K562 (cell line): ENCODE data around the gene COMMD1. TPM values are rescaled to one million over a fixed set of nuclear protein-coding genes. Genes with fewer than 3 reads are reported as not detected.

ENCODE experiments used
- ATAC-seq: fragments of 200-7000 bp; cut with Tn5 transposase; 3 replicates; pipeline ENCODE4 v1.9.1; 2020; ENCODE audit warnings: moderate library complexity
- BruUV-seq: library from RNA; stranded (reverse); fragments of 400-500 nt; replicated peaks from 2 replicates; lab custom pipeline; 2021; lab: Mats Ljungman, UMichigan
- CTCF ChIA-PET: fragments of 300-600 bp; formaldehyde crosslinking; extraction: SDS; loops from one replicate; lab custom pipeline; 2021; ENCODE audit warnings: low intra/inter-chr PET ratio; lab: Yijun Ruan, JAX
- POLR2A ChIA-PET: fragments of 300-600, 350-650 bp; sonication (Branson Sonifier 250); formaldehyde crosslinking; extraction: SDS; loops from one replicate; lab custom pipeline; 2021; ENCODE audit warnings: antibody characterized with exemption, inconsistent platforms; lab: Yijun Ruan, JAX
- DNase-seq, 4 experiments: peaks; one replicate each; pipeline versions ENCODE4 v3.0.0 to v3.0.0-alpha.2; 2011 to 2018; ENCODE audit warnings: low spot score in 3 of 4, mixed read lengths in 3 of 4; ENCODE audit errors: extremely low read depth in 1 of 4
- FAIRE-seq: peaks from 2 replicates; lab custom pipeline; 2011; peaks lifted over from hg19 to GRCh38; lab: Jason Lieb, UNC
- H2AFZ ChIP-seq: 2 replicates; pipeline ENCODE4 v1.6.0; 2011; ENCODE audit warnings: low read depth, low read length, control low read depth, inconsistent platforms
- H3K27ac ChIP-seq: fragments of 200-600 bp; 3 replicates; pipeline ENCODE4 v1.8.0; 2011; ENCODE audit warnings: low read depth, mild to moderate bottlenecking, control low read depth, inconsistent platforms, low read length, moderate library complexity, mixed read lengths; ENCODE audit errors: extremely low read depth
- H3K27me3 ChIP-seq, 2 experiments: fragments of 300-600 bp in 1 of 2; 2 replicates in 1 of 2; 3 replicates in 1 of 2; pipeline versions ENCODE4 v1.6.0 to v1.8.0; 2011; ENCODE audit warnings: inconsistent platforms in 2 of 2, low read length in 2 of 2, mild to moderate bottlenecking in 1 of 2, mixed read lengths in 1 of 2, moderate library complexity in 1 of 2; ENCODE audit not compliant: control insufficient read depth in 2 of 2, insufficient read depth in 2 of 2
- H3K36me3 ChIP-seq: fragments of 300-600 bp; 3 replicates; pipeline ENCODE4 v1.8.0; 2011; ENCODE audit warnings: mild to moderate bottlenecking, low read length, inconsistent platforms; ENCODE audit not compliant: control insufficient read depth, insufficient read depth
- H3K4me1 ChIP-seq, 2 experiments: fragments of 200-600 bp in 1 of 2; replicated peaks in 1 of 2; 2 replicates in 1 of 2; 3 replicates in 1 of 2; pipeline versions ENCODE4 v1.5.1 to v1.8.0; 2011; ENCODE audit warnings: inconsistent platforms in 2 of 2, low read length in 2 of 2, mild to moderate bottlenecking in 1 of 2, mixed read lengths in 1 of 2, moderate library complexity in 1 of 2; ENCODE audit not compliant: control insufficient read depth in 2 of 2, insufficient read depth in 2 of 2
- H3K4me2 ChIP-seq: 2 replicates; pipeline ENCODE4 v1.6.1; 2011; ENCODE audit warnings: low read length, control low read depth, inconsistent platforms, mixed read lengths; ENCODE audit not compliant: insufficient read depth
- H3K4me3 ChIP-seq: fragments of 200-600 bp; sonication (generic), shearing (Covaris generic); 2 replicates; pipeline ENCODE4 v1.5.1; 2016; ENCODE audit warnings: control low read depth, inconsistent platforms
- H3K79me2 ChIP-seq: fragments of 200-600 bp; 3 replicates; pipeline ENCODE4 v1.8.0; 2011; ENCODE audit warnings: low read length, inconsistent platforms; ENCODE audit not compliant: control insufficient read depth, insufficient read depth
- H3K9ac ChIP-seq, 2 experiments: 2 replicates each; pipeline versions ENCODE4 v1.6.0 to v1.6.1; 2011; ENCODE audit warnings: low read depth in 2 of 2, low read length in 2 of 2, control low read depth in 1 of 2, inconsistent platforms in 1 of 2, mild to moderate bottlenecking in 1 of 2, mixed read lengths in 1 of 2; ENCODE audit not compliant: insufficient read depth in 1 of 2
- H3K9me1 ChIP-seq: one replicate; pipeline ENCODE4 v1.6.0; 2011; ENCODE audit warnings: inconsistent platforms, mild to moderate bottlenecking, low read length, moderate library complexity; ENCODE audit not compliant: control insufficient read depth, insufficient read depth
- H3K9me3 ChIP-seq: replicated peaks from 2 replicates; pipeline ENCODE4 v1.5.1; 2011; ENCODE audit warnings: low read depth, low read length, inconsistent platforms; ENCODE audit not compliant: control insufficient read depth, insufficient read depth
- H4K20me1 ChIP-seq: replicated peaks from 2 replicates; pipeline ENCODE4 v1.6.1; 2011; ENCODE audit warnings: low read length, inconsistent platforms, mixed read lengths; ENCODE audit not compliant: control insufficient read depth, insufficient read depth
- ATF4 ChIP-seq: fragments of 450-650 bp; formaldehyde crosslinking; IDR thresholded peaks from 2 replicates; pipeline ENCODE4 v1.4.0; 2022; ENCODE audit warnings: mild to moderate bottlenecking, moderate library complexity
- EP400 ChIP-seq: fragments of 450-650 bp; IDR thresholded peaks from 2 replicates; pipeline ENCODE4 v1.6.1; 2017; ENCODE audit warnings: antibody characterized with exemption, mild to moderate bottlenecking, moderate library complexity
- ETV1 ChIP-seq: fragments of 450-650 bp; conservative IDR thresholded peaks from 2 replicates; pipeline ENCODE4 v1.6.1; 2016; ENCODE audit warnings: missing genetic modification characterization, control low read depth, low read depth, missing compliant biosample characterization
- ID3 ChIP-seq, 2 experiments: fragments of 250-450 bp in 1 of 2; fragments of 450-650 bp in 1 of 2; sonication (Bioruptor Pico) in 1 of 2; IDR thresholded peaks; 2 replicates each; pipeline versions ENCODE4 v1.6.1 to v1.8.0; 2016 to 2021; ENCODE audit warnings: mild to moderate bottlenecking in 2 of 2, moderate library complexity in 2 of 2, missing compliant biosample characterization in 1 of 2, missing genetic modification characterization in 1 of 2
- MAFF ChIP-seq: IDR thresholded peaks from 2 replicates; pipeline ENCODE4 v1.6.1; 2012; ENCODE audit warnings: low read length, improper control_type of control experiment
- MITF ChIP-seq: IDR thresholded peaks from 2 replicates; pipeline ENCODE4 v1.6.1; 2014; ENCODE audit warnings: antibody characterized with exemption
- NKRF ChIP-seq: fragments of 450-650 bp; IDR thresholded peaks from 2 replicates; pipeline ENCODE4 v1.6.1; 2016; ENCODE audit warnings: borderline replicate concordance
- PTTG1 ChIP-seq: fragments of 450-650 bp; IDR thresholded peaks from 2 replicates; pipeline ENCODE4 v1.6.1; 2016; ENCODE audit warnings: low read depth, mild to moderate bottlenecking, missing genetic modification characterization, missing compliant biosample characterization
- SP2 ChIP-seq: IDR thresholded peaks from 2 replicates; pipeline ENCODE4 v1.6.1; 2011; ENCODE audit warnings: mild to moderate bottlenecking, low read depth, low read length, moderate library complexity; ENCODE audit not compliant: poor library complexity, severe bottlenecking; ENCODE audit errors: extremely low read depth
- THAP7 ChIP-seq: fragments of 250-450 bp; sonication (Bioruptor Pico); IDR thresholded peaks from 2 replicates; pipeline ENCODE4 v1.5.0; 2021
- ZBED1 ChIP-seq: IDR thresholded peaks from 2 replicates; pipeline ENCODE4 v1.6.1; 2014
- ZNF12 ChIP-seq: sonication (generic); formaldehyde crosslinking; IDR thresholded peaks from 2 replicates; pipeline ENCODE4 v1.4.0; 2020; ENCODE audit warnings: mild to moderate bottlenecking, missing genetic modification reagents
- ZNF3 ChIP-seq: fragments of 250-450 bp; sonication (Bioruptor Pico); IDR thresholded peaks from 2 replicates; pipeline ENCODE4 v1.5.0; 2021; ENCODE audit warnings: mild to moderate bottlenecking, moderate library complexity
- ZNF766 ChIP-seq: fragments of 200-800 bp; sonication (Bioruptor generic); conservative IDR thresholded peaks from 2 replicates; pipeline ENCODE4 v1.6.1; 2016; ENCODE audit warnings: missing genetic modification characterization, missing compliant biosample characterization
- WGBS: fragments of 100-300 bp; shearing (Covaris generic); methylation state at CpG from one replicate; pipeline ENCODE4 v1.1.6; 2016; ENCODE audit warnings: low coverage, mixed read lengths; ENCODE audit not compliant: insufficient coverage; ENCODE audit errors: missing lambda C conversion rate; 5-methylcytosine and 5-hydroxymethylcytosine counted together
- in situ Hi-C: fragments of 300-500 bp; cut with MboI; formaldehyde crosslinking; loops from 4 replicates; pipeline ENCODE4 v1.15.0; 2018; ENCODE audit warnings: inconsistent platforms, mixed read lengths
- intact Hi-C: fragments of 100-400 bp; cut with micrococcal nuclease; formaldehyde crosslinking; loops from 2 replicates; pipeline ENCODE4 v1.14.2; 2022
- polyA plus RNA-seq, 8 experiments: library from polyadenylated mRNA; depleted of rRNA in 4 of 8; stranded (reverse) in 5 of 8; unstranded in 3 of 8; fragments of >200 nt; fragmentation: Nextera tagmentation in 2 of 8; fragmentation: Illumina TruSeq in 1 of 8; extraction: Ambion mirVana in 2 of 8; extraction: Trizol in 1 of 8; gene quantifications; 2 replicates each; pipeline versions ENCODE4 v1.2.1 to v1.2.3, GENCODE V29; 2011 to 2014; ENCODE audit warnings: inconsistent platforms in 1 of 8, missing spikeins in 1 of 8
- total RNA-seq, 7 experiments: library from RNA; depleted of rRNA in 6 of 7; stranded (reverse); fragments of >200 nt in 6 of 7; fragmentation: Illumina TruSeq in 2 of 7; extraction: Trizol in 2 of 7; gene quantifications; 2 replicates each; pipeline versions ENCODE4 v1.2.1 to v1.2.3, GENCODE V29; 2011 to 2021; ENCODE audit warnings: low replicate concordance in 1 of 7

COMMD1 gene
- total and polyA plus RNA-seq, 9 of the 15 experiments (the other 6 are each of a cell fraction or from before 2014, with no cell fraction given), result 14.4 to 77.0 (median 21.4) TPM

GRCh38 chr2:62055724-62056336 is 150.4 kb downstream of the COMMD1 start (continued):
- TF ChIP-seq ID3 (CRISPR knock-in tag; IDR thresholded peaks at IDR 0.05), result no peak
- no peak for TF ChIP-seq ID3 (tag; IDR thresholded peaks at IDR 0.05)
- no peak for TF ChIP-seq ATF4
- TF ChIP-seq ZNF12 (CRISPR knock-in tag), result no peak
- TF ChIP-seq ZBED1, result no peak
- TF ChIP-seq SP2, result no peak
- no peak for TF ChIP-seq PTTG1 (tag)
- TF ChIP-seq MAFF, result no peak
- TF ChIP-seq, all 486 proteins: peak for 0

- FAIRE-seq, result no peak
- no peak for DNase-seq
- Histone ChIP-seq H3K27me3 (no peaks in the 10 kb centered on the region), H3K36me3 (no peaks in the 10 kb centered on the region), H3K9me3 (no peaks in the 10 kb centered on the region), H2AFZ (no peak overlapping the region), H3K4me1 (no peaks in the 10 kb centered on the region), H3K9ac (no peak overlapping the region), H4K20me1 (no peaks in the 10 kb centered on the region), H3K4me3 (no peak overlapping the region), H3K79me2 (no peaks in the 10 kb centered on the region), H3K4me2 (no peak overlapping the region), H3K27ac (no peak overlapping the region), H3K9me1 (no peaks in the 10 kb centered on the region)
- POLR2A ChIA-PET, result no interaction called here
- no peak for ATAC-seq
- intact Hi-C loops (no loop called here), in situ Hi-C loops (no loop called here)
- WGBS, result 21% methylated on average over 5 of the region's 5 CpGs
- BruUV-seq, result no TSS peak
- CTCF ChIA-PET, result no interaction called here
- TF ChIP-seq ZNF3 (no peak), ETV1 (no peak), NKRF (no peak), ZNF766 (CRISPR knock-in tag) (no peak), EP400 (no peak), MITF (no peak), THAP7 (no peak)
These were observed 150.9 kb downstream of the COMMD1 start for GRCh38 chr2:62056341-62056740.
